Measurements from ENCODE around the gene ARRB1. TPM values are rescaled to one million over a fixed set of nuclear protein-coding genes. Genes with fewer than 3 reads are reported as not detected.

ARRB1 gene
- total and polyA plus RNA-seq, 2 of the 13 experiments (the other 11 are each of a cell fraction or from before 2014, with no cell fraction given) = 22.5 to 35.7 TPM

DNA sequence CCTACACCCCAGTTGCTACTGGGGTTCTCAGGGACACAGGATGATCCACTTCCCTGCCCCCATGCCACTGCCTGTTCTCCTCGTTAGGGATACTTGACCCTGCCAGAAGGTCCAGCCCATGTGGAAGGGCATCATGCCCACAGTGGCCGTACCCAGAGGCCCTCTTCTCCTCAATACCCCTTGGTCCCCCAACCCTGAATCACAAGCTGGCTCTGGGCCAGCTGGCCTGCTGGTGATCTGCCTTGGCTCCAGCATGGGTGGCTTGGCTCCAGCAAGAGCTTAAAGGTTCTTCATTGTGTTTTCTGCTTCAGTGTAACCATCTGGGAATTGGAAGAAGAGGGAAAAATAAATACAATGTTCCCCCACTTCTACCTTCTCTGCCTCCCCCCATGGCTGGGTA is 122.0 kb downstream of the ARRB1 start (continued):
- TF ChIP-seq DPF2 (CRISPR knock-in tag; IDR thresholded peaks at IDR 0.05; ENCODE audit: borderline replicate concordance, low read depth) (no peak), SP1 (IDR thresholded peaks at IDR 0.05) (no peak), SP1 (CRISPR knock-in tag; IDR thresholded peaks at IDR 0.05) (no peak), MAFF (IDR thresholded peaks at IDR 0.05; ENCODE audit: low read depth, low read length) (no peak)

DNA sequence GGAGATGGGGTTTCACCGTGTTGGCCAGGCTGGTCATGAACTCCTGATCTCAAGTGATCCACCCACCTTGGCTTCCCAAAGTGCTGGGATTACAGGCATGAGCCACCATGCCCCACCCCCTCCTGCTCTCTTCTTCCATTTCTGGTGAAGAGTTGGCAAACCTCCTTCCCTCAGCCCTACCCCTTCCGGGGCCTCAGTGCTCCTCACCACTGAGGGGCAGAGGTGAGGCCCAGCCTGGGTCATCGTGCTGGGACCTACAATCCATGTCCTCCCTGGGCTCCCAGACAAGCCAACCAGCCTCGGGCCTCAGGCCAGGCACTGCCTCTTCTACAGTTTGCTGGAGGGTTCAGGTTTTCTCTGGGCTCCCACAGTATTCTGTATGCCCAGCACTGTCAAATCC is 125.7 kb downstream of the ARRB1 start:
- intact Hi-C loops (cut with micrococcal nuclease; ENCODE audit: unreplicated experiment) = no loop called here
- ChIA-PET POLR2A (no interaction called here), CTCF (ENCODE audit: low intra/inter-chr PET ratio, low total read pairs) (interaction anchor here (0.9 kb wide), 1 partner anchor 23 kb away, joined by 4 read pairs; no protein-coding TSS in a partner anchor)
- Histone ChIP-seq H3K79me2 (ENCODE audit: insufficient read depth, low read length) (no peaks in the 10 kb centered on the region), H3K36me3 (replicated peaks in 1 of 2; ENCODE audit: control insufficient read depth in 1 of 2, insufficient read depth in 2 of 2, low read length in 2 of 2) (no peaks in the 10 kb centered on the region), H2AFZ (ENCODE audit: low read length) (no peak overlapping the region), H3K27ac (ENCODE audit: extremely low read length, insufficient read depth, low read length) (no peak overlapping the region), H3K27me3 (ENCODE audit: control insufficient read depth in 1 of 2, insufficient read depth in 2 of 2, low read length in 2 of 2) (peaks cover 1 to 24% of the 10 kb centered on the region in 2 experiments), H3K4me3 (replicated peaks in 1 of 3; ENCODE audit: insufficient read depth in 1 of 3, low read depth in 2 of 3, low read length in 3 of 3) (no peak overlapping the region), H4K20me1 (ENCODE audit: insufficient read depth, low read length) (no peaks in the 10 kb centered on the region), H3K9me3 (ENCODE audit: low read length) (no peaks in the 10 kb centered on the region), H3K9ac (ENCODE audit: insufficient read depth, low read depth, low read length) (no peak overlapping the region), H3K4me2 (ENCODE audit: low read depth, low read length) (no peak overlapping the region), H3K4me1 (ENCODE audit: insufficient read depth, low read length) (no peaks in the 10 kb centered on the region)
- BruUV-seq (replicated peaks) = no TSS peak
- TF ChIP-seq PTBP1 (IDR thresholded peaks at IDR 0.05; ENCODE audit: low read depth, low read length, poor library complexity, severe bottlenecking) (no peak), ZNF124 (CRISPR knock-in tag; IDR thresholded peaks at IDR 0.05) (no peak)
- TF ChIP-seq, protein P1, sequence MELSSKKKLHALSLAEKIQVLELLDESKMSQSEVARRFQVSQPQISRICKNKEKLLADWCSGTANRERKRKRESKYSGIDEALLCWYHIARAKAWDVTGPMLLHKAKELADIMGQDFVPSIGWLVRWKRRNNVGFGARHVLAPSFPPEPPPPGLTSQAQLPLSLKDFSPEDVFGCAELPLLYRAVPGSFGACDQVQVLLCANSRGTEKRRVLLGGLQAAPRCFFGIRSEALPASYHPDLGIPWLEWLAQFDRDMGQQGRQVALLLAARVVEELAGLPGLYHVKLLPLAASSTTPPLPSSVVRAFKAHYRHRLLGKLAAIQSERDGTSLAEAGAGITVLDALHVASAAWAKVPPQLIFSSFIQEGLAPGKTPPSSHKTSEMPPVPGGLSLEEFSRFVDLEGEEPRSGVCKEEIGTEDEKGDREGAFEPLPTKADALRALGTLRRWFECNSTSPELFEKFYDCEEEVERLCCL (CRISPR knock-in tag; IDR thresholded peaks at IDR 0.05; ENCODE audit: borderline replicate concordance) = no peak
- ATAC-seq = no peak
- no peak for FAIRE-seq
- in situ Hi-C loops (cut with HindIII; ENCODE audit: extremely low pct_ligation_motif_present, low pct_unique_long_range_greater_than_20kb) = no loop called here
- WGBS (ENCODE audit: low lambda C conversion rate) = 0% methylated on average over 3 of the region's 4 CpGs
- DNase-seq (ENCODE audit: low spot score) = no peak
